Smooth muscle cell (in vitro differentiated cells): Measurements from ENCODE around the gene SCFD2. TPM values are rescaled to one million over a fixed set of nuclear protein-coding genes. Genes with fewer than 3 reads are reported as not detected.
"Not testable (repeated sequence)": the region's sequence is repeated elsewhere in the genome, so short reads cannot be mapped to it uniquely, and the experiment has no call there.

Source experiments
- DNase-seq: peaks from one replicate; lab custom pipeline; 2025; ENCODE audit not compliant: unreplicated experiment; lab: John Stamatoyannopoulos, UW
- H2AFZ ChIP-seq: fragments of 200-600 bp; sonication (generic); 2 replicates; pipeline ENCODE4 v1.6.0; 2016; ENCODE audit warnings: antibody characterized with exemption, low read depth, mild to moderate bottlenecking
- H3F3A ChIP-seq: fragments of 200-600 bp; sonication (generic); 2 replicates; pipeline ENCODE4 v1.6.0; 2017; ENCODE audit warnings: antibody characterized with exemption, low read depth
- H3K27ac ChIP-seq: fragments of 200-600 bp; sonication (generic); 2 replicates; pipeline ENCODE4 v1.5.1; 2016; ENCODE audit warnings: low read depth, mild to moderate bottlenecking
- H3K27me3 ChIP-seq: fragments of 200-600 bp; sonication (generic); 2 replicates; pipeline ENCODE4 v1.6.1; 2016; ENCODE audit warnings: low read depth, mild to moderate bottlenecking
- H3K36me3 ChIP-seq: fragments of 200-600 bp; sonication (generic); 2 replicates; pipeline ENCODE4 v1.5.1; 2016; ENCODE audit warnings: low read depth
- H3K4me1 ChIP-seq: fragments of 200-600 bp; sonication (generic); 2 replicates; pipeline ENCODE4 v1.5.1; 2016; ENCODE audit warnings: low read depth
- H3K4me2 ChIP-seq: fragments of 200-600 bp; sonication (generic); 2 replicates; pipeline ENCODE4 v1.6.0; 2016; ENCODE audit warnings: mild to moderate bottlenecking
- H3K4me3 ChIP-seq: fragments of 200-600 bp; sonication (generic); 2 replicates; pipeline ENCODE4 v1.5.1; 2016; ENCODE audit warnings: mild to moderate bottlenecking
- H3K79me2 ChIP-seq: fragments of 200-600 bp; sonication (generic); 2 replicates; pipeline ENCODE4 v1.6.0; 2016; ENCODE audit warnings: low read depth, mild to moderate bottlenecking
- H3K9ac ChIP-seq: fragments of 200-600 bp; sonication (generic); 2 replicates; pipeline ENCODE4 v1.6.0; 2016; ENCODE audit warnings: low read depth
- H3K9me3 ChIP-seq: fragments of 200-600 bp; sonication (generic); replicated peaks from 2 replicates; pipeline ENCODE4 v1.5.1; 2016; ENCODE audit warnings: low read depth
- H4K20me1 ChIP-seq: fragments of 200-600 bp; sonication (generic); 2 replicates; pipeline ENCODE4 v1.6.0; 2016; ENCODE audit warnings: low read depth
- WGBS: methylation state at CpG from one replicate; pipeline ENCODE4 v1.1.7; 2016; ENCODE audit warnings: low lambda C conversion rate; 5-methylcytosine and 5-hydroxymethylcytosine counted together
- polyA plus RNA-seq: library from polyadenylated mRNA; unstranded; fragments of >200 nt; fragmentation: Nextera tagmentation; extraction: Ambion mirVana; gene quantifications from 2 replicates; pipeline ENCODE4 v1.2.1, GENCODE V29; 2016
- total RNA-seq: library from RNA; depleted of rRNA; stranded (reverse); fragments of >200 nt; gene quantifications from 2 replicates; pipeline ENCODE4 v1.2.3, GENCODE V29; 2014
- TF ChIP-seq, protein P1 (sequence below): fragments of 200-600 bp; sonication (generic); IDR thresholded peaks from 2 replicates; pipeline ENCODE4 v1.5.1; 2017; ENCODE audit warnings: borderline replicate concordance, mild to moderate bottlenecking, antibody characterized with exemption; ENCODE audit not compliant: insufficient read depth, poor library complexity, severe bottlenecking

SCFD2 gene
- total and polyA plus RNA-seq, 2 experiments from 2014 or later = 7.8 to 11.4 TPM

DNA sequence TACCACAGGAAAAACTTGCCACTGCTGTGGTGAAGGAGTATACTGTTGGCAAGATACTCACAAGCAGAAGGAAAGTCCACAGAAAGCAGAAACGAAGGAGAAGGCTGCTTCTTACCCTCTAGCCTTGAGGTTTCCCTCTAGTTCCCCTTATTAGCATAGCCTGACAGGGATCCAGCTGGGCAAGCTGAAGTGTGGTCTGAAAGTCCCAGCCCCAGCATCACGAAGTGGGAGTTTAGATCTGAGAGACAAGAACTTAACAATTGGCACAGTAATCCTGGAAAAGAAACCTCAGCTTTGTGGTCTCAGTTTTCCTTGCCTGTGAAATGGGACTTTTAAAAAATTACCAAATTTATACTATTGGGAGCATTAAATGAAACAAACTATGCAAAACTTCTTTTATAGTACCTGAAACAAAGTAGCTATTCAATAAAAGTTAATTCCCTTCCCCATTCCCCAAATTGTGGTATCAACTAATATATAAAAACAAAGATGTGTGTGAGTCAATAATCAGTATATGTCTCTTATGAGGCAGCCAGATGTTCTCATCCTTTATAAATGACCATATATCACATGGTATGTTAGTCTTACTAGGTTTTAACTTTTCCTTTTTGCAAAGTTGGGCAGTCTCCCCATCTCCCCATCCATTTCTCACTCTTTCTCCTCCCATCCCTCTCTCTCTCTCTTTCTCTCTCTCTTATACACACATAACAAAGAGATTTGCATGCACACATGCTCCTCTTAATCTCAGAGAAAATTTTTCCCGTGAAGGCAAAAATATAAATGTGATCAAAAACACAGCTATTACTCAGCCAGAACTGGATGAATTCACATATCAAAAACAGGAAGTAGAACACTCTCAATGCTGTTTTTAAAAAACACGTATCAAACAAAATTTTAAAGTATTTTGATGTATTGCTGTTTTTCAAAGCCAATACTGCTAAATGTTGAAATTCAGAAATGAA is 57.8 kb downstream of the SCFD2 start:
- Histone ChIP-seq H4K20me1 (no peaks in the 10 kb centered on the region), H3K36me3 (no peaks in the 10 kb centered on the region), H3K4me1 (no peaks in the 10 kb centered on the region), H3K4me2 (no peak overlapping the region), H2AFZ (no peak overlapping the region), H3K9me3 (no peaks in the 10 kb centered on the region), H3K9ac (no peak overlapping the region), H3K4me3 (no peak overlapping the region), H3F3A (no peaks in the 10 kb centered on the region), H3K27me3 (no peaks in the 10 kb centered on the region), H3K79me2 (no peaks in the 10 kb centered on the region), H3K27ac (no peak overlapping the region)
- TF ChIP-seq, protein P1, sequence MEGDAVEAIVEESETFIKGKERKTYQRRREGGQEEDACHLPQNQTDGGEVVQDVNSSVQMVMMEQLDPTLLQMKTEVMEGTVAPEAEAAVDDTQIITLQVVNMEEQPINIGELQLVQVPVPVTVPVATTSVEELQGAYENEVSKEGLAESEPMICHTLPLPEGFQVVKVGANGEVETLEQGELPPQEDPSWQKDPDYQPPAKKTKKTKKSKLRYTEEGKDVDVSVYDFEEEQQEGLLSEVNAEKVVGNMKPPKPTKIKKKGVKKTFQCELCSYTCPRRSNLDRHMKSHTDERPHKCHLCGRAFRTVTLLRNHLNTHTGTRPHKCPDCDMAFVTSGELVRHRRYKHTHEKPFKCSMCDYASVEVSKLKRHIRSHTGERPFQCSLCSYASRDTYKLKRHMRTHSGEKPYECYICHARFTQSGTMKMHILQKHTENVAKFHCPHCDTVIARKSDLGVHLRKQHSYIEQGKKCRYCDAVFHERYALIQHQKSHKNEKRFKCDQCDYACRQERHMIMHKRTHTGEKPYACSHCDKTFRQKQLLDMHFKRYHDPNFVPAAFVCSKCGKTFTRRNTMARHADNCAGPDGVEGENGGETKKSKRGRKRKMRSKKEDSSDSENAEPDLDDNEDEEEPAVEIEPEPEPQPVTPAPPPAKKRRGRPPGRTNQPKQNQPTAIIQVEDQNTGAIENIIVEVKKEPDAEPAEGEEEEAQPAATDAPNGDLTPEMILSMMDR = no peak
- 85% methylated on average over 4 of the region's 4 CpGs for WGBS
- DNase-seq = no peak

DNA sequence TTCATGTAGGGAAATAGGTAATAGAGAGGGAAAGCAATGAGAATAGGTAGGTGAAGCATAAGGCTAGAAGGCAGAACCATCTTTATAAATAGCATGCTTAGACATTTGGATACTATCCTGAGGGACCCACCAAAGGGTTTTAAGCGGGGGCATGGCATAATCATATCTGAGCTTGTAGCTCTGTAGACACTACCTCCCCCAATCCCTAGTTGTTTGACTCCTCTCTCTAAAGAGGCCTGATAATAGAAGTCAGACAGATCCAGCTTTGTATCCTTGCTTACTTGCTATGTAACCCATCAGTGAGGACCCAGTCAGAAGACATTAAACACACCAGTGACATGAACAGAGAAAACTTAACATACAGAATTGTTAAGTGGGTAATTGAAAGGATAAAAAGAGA is 58.7 kb downstream of the SCFD2 start:
- H3K27ac ChIP-seq = no peak overlapping the region
- no peak overlapping the region for H3K4me2 ChIP-seq
- 95% methylated on average over 1 of the region's 1 CpG for WGBS
- TF ChIP-seq, protein P1 = no peak
- H3K27me3 ChIP-seq = no peaks in the 10 kb centered on the region
- no peak overlapping the region for H3K9ac ChIP-seq
- no peak overlapping the region for H2AFZ ChIP-seq
- H3F3A ChIP-seq = no peaks in the 10 kb centered on the region
- H3K9me3 ChIP-seq = no peaks in the 10 kb centered on the region
- H4K20me1 ChIP-seq = no peaks in the 10 kb centered on the region
- H3K4me3 ChIP-seq = no peak overlapping the region
- no peak for DNase-seq
- H3K4me1 ChIP-seq = no peaks in the 10 kb centered on the region
- no peaks in the 10 kb centered on the region for H3K36me3 ChIP-seq
- no peaks in the 10 kb centered on the region for H3K79me2 ChIP-seq

GRCh38 chr4:53306729-53307128 is 59.1 kb downstream of the SCFD2 start:
- Histone ChIP-seq H3K79me2 (no peaks in the 10 kb centered on the region), H3K4me2 (no peak overlapping the region), H3K4me1 (no peaks in the 10 kb centered on the region), H3K4me3 (no peak overlapping the region), H3K27me3 (no peaks in the 10 kb centered on the region), H4K20me1 (no peaks in the 10 kb centered on the region), H3K9me3 (no peaks in the 10 kb centered on the region), H3K27ac (no peak overlapping the region), H2AFZ (no peak overlapping the region), H3F3A (no peaks in the 10 kb centered on the region), H3K36me3 (no peaks in the 10 kb centered on the region), H3K9ac (no peak overlapping the region)
- TF ChIP-seq, protein P1 = no peak
- DNase-seq = no peak
- WGBS = 92% methylated on average over 2 of the region's 2 CpGs

DNA sequence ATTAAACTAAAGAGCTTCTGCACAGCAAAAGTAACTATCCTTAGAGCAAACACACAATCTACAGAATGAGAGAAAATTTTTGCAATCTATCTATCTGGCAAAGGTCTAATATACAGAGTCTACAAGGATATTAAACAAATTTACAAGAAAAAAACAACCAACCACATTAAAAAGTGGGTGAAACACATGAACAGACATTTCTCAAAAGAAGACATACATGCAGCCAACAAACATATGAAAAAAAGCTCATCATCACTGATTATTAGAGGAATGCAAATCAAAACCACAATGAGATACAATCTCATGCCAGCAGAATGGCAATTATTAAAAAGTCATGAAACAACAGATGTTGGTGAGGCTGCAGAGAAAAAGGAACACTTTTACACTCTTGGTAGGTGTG is 73.7 kb downstream of the SCFD2 start:
- H4K20me1 ChIP-seq, H3K4me3 ChIP-seq, H3K36me3 ChIP-seq, DNase-seq, H2AFZ ChIP-seq, H3K9ac ChIP-seq, H3K27me3 ChIP-seq, H3K4me2 ChIP-seq, H3K79me2 ChIP-seq, H3K27ac ChIP-seq, H3K4me1 ChIP-seq, H3F3A ChIP-seq: not testable (repeated sequence)
- H3K9me3 ChIP-seq = peaks cover 19% of the 10 kb centered on the region
